Fibroblast of pulmonary artery (primary cell): ENCODE data around the gene DMWD.

Source experiments
- DNase-seq: peaks from one replicate; pipeline ENCODE4 v3.0.0-alpha.2; 2010; ENCODE audit warnings: low read depth
- H3K4me3 ChIP-seq: replicated peaks from 2 replicates; pipeline ENCODE4 v1.5.1; 2011; ENCODE audit warnings: low read depth, mild to moderate bottlenecking, control low read depth, low read length, moderate library complexity
- CTCF ChIP-seq: IDR thresholded peaks from 2 replicates; pipeline ENCODE4 v1.5.1; 2011; ENCODE audit warnings: mild to moderate bottlenecking, control low read depth, low read length, inconsistent platforms; ENCODE audit errors: missing control alignments

DMWD gene

GRCh38 chr19:45798995-45799517, 6.4 kb upstream of the DMWD start:
- no peak overlapping the region for H3K4me3 ChIP-seq
- TF ChIP-seq CTCF = peak; percentile 72
- peak; percentile 86 for DNase-seq

- no peak overlapping the region for H3K4me3 ChIP-seq
- no peak for TF ChIP-seq CTCF
- no peak for DNase-seq
Measured at GRCh38 chr19:45794627-45795026, 2.0 kb upstream of the DMWD start.

- no peak for DNase-seq
- H3K4me3 ChIP-seq = no peak overlapping the region
- TF ChIP-seq CTCF = no peak
Measured at GRCh38 chr19:45793876-45794275, 1.2 kb upstream of the DMWD start.

- no peak for DNase-seq
- peak overlapping the region; percentile 13 for H3K4me3 ChIP-seq
- TF ChIP-seq CTCF = no peak
Measured at GRCh38 chr19:45793178-45793564, 526 bp upstream of the DMWD start.

- H3K4me3 ChIP-seq = peak overlapping the region; percentile 92
- TF ChIP-seq CTCF = no peak
- no peak for DNase-seq
Measured at GRCh38 chr19:45791744-45792469, 738 bp downstream of the DMWD start.

- H3K4me3 ChIP-seq = peak overlapping the region; percentile 92
- TF ChIP-seq CTCF = no peak
- DNase-seq = no peak
Measured at GRCh38 chr19:45790942-45791341, 1.7 kb downstream of the DMWD start.
